Mesendoderm (in vitro differentiated cells): Measurements from ENCODE around the gene AVL9.
"Not testable (repeated sequence)": the region's sequence is repeated elsewhere in the genome, so short reads cannot be mapped to it uniquely, and the experiment has no call there.

Source experiments
- DNase-seq: peaks from one replicate; pipeline ENCODE4 v3.0.0; 2013
- H2AK5ac ChIP-seq: 2 replicates; pipeline ENCODE4 v1.6.1; 2013; ENCODE audit warnings: low read length, inconsistent platforms
- H2BK120ac ChIP-seq: 2 replicates; pipeline ENCODE4 v1.6.1; 2013; ENCODE audit warnings: low read depth, mild to moderate bottlenecking, low read length, moderate library complexity, mixed read lengths
- H2BK15ac ChIP-seq: replicated peaks from 2 replicates; pipeline ENCODE4 v1.6.1; 2013; ENCODE audit warnings: low read depth, mild to moderate bottlenecking, moderate library complexity
- H2BK5ac ChIP-seq: 2 replicates; pipeline ENCODE4 v1.6.1; 2013; ENCODE audit warnings: low read length, inconsistent platforms
- H3K18ac ChIP-seq: 2 replicates; pipeline ENCODE4 v1.6.1; 2013; ENCODE audit warnings: mild to moderate bottlenecking, low read length, mixed read lengths
- H3K23ac ChIP-seq: one replicate; pipeline ENCODE4 v1.6.1; 2013; ENCODE audit warnings: low read length
- H3K27ac ChIP-seq: 2 replicates; pipeline ENCODE4 v1.5.1; 2013; ENCODE audit warnings: low read depth, mild to moderate bottlenecking, inconsistent platforms, low read length, moderate library complexity
- H3K27me3 ChIP-seq: 2 replicates; pipeline ENCODE4 v1.6.1; 2013; ENCODE audit warnings: low read length, control low read depth, mild to moderate bottlenecking, inconsistent platforms; ENCODE audit not compliant: insufficient read depth, poor library complexity
- H3K36me3 ChIP-seq: 2 replicates; pipeline ENCODE4 v1.6.1; 2013; ENCODE audit warnings: low read length, inconsistent platforms; ENCODE audit not compliant: control insufficient read depth, insufficient read depth
- H3K4ac ChIP-seq: one replicate; pipeline ENCODE4 v1.6.1; 2013; ENCODE audit warnings: low read depth, mild to moderate bottlenecking, low read length, moderate library complexity
- H3K4me1 ChIP-seq: 2 replicates; pipeline ENCODE4 v1.6.1; 2013; ENCODE audit warnings: low read depth, low read length, inconsistent platforms; ENCODE audit not compliant: control insufficient read depth
- H3K4me2 ChIP-seq: 2 replicates; pipeline ENCODE4 v1.6.1; 2013; ENCODE audit warnings: low read length
- H3K4me3 ChIP-seq: 2 replicates; pipeline ENCODE4 v1.5.1; 2013; ENCODE audit warnings: mild to moderate bottlenecking, low read length
- H3K56ac ChIP-seq: one replicate; pipeline ENCODE4 v1.6.1; 2013; ENCODE audit warnings: low read length
- H3K79me1 ChIP-seq: 2 replicates; pipeline ENCODE4 v1.6.1; 2013; ENCODE audit warnings: low read length, inconsistent platforms
- H3K79me2 ChIP-seq: 2 replicates; pipeline ENCODE4 v1.6.1; 2013; ENCODE audit warnings: mild to moderate bottlenecking, low read length; ENCODE audit not compliant: control insufficient read depth, insufficient read depth
- H3K9ac ChIP-seq: 2 replicates; pipeline ENCODE4 v1.6.1; 2013; ENCODE audit warnings: low read length, inconsistent platforms
- H4K5ac ChIP-seq: one replicate; pipeline ENCODE4 v1.6.1; 2013; ENCODE audit warnings: low read length
- H4K8ac ChIP-seq: one replicate; pipeline ENCODE4 v1.6.1; 2013; ENCODE audit warnings: low read depth, mild to moderate bottlenecking, control low read depth, low read length, moderate library complexity
- WGBS: extraction: QIAGEN DNeasy Blood & Tissue Kit; methylation state at CpG from one replicate; pipeline ENCODE4 v1.1.7; 2013; ENCODE audit warnings: low lambda C conversion rate, missing lambda C conversion rate; ENCODE audit not compliant: insufficient coverage; ENCODE audit errors: extremely low coverage; 5-methylcytosine and 5-hydroxymethylcytosine counted together

Gene AVL9

DNA sequence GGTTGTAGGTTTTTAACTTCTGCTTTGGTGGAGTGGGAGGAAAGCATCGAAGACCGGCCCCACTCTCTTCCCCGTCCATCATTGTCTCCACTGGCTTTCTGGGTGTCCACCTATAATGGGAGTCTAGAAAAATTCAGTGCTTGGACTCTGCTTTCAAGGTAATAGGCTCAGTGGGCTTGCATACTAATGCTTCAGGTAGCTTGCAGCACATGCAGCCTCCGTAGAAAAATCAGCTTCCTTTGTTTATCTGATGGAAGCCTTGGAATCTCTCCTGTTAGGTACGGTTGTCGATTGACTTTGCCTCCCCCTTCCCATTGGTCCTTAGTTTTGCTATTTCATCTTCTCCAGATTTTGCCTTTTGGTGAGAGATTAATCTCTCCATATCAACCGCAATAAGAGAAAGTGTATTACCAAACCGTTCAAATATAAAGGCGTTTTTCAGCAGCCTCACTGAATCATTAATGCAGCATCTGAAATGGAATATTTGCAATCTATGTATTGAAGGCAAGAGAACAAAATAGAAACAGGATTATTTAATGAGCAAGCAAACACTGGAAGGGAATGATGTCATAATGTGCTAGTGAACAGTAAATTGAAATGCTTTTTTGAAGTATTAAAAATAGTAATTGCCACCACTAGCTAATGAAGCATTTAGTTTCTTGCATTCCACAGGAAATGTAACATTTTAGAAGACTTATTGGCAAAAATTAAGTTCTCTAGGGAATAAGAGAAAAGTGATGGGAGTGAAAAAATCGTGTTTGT lies 944 bp downstream of the AVL9 start:
- H3K4me1 ChIP-seq, result peaks cover 2% of the 10 kb centered on the region
- peaks cover 24% of the 10 kb centered on the region for H3K79me2 ChIP-seq
- peak overlapping the region; percentile 91 for H3K56ac ChIP-seq
- 100% methylated on average over 1 of the region's 10 CpGs for WGBS
- H3K36me3 ChIP-seq, result no peaks in the 10 kb centered on the region
- peak overlapping the region; percentile 90 for H3K4ac ChIP-seq
- H4K5ac ChIP-seq, result no peak overlapping the region
- peaks cover 4% of the 10 kb centered on the region for H3K79me1 ChIP-seq
- H2AK5ac ChIP-seq, result no peak overlapping the region
- H2BK120ac ChIP-seq, result peak overlapping the region; percentile 89
- peak overlapping the region; percentile 82 for H3K9ac ChIP-seq
- H3K23ac ChIP-seq, result no peak overlapping the region
- peak overlapping the region; percentile 74 for H2BK15ac ChIP-seq
- no peaks in the 10 kb centered on the region for H3K27me3 ChIP-seq
- peak overlapping the region; percentile 76 for H4K8ac ChIP-seq
- H2BK5ac ChIP-seq, result no peak overlapping the region
- H3K4me2 ChIP-seq, result peak overlapping the region; percentile 47
- no peak for DNase-seq
- peak overlapping the region; percentile 70 for H3K4me3 ChIP-seq
- H3K27ac ChIP-seq, result peak overlapping the region; percentile 98
- peak overlapping the region; percentile 99 for H3K18ac ChIP-seq

DNA sequence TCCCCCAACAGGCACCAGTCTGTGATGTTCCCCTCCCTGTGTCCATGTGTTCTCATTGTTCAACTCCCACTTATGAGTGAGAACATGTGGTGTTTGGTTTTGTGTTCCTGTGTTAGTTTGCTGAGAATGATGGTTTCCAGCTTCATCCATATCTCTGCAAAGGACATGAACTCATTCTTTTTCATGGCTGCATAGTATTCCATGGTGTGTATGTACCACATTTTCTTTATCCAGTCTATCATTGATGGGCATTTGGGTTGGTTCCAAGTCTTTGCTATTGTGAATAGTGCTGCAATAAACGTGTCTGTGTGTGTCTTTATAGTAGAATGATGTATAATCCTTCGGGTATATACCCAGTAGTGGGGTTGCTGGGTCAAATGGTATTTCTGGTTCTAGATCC lies 4.5 kb downstream of the AVL9 start:
- not testable (repeated sequence) for H4K8ac ChIP-seq, H3K27ac ChIP-seq, H3K4ac ChIP-seq, H4K5ac ChIP-seq, H2BK15ac ChIP-seq, H3K9ac ChIP-seq, H2BK5ac ChIP-seq, H3K79me1 ChIP-seq, H2AK5ac ChIP-seq, H3K4me1 ChIP-seq, H3K4me2 ChIP-seq, DNase-seq, H3K23ac ChIP-seq, H3K18ac ChIP-seq, H2BK120ac ChIP-seq, H3K36me3 ChIP-seq, H3K27me3 ChIP-seq, H3K4me3 ChIP-seq, H3K56ac ChIP-seq
- no CpG with 5 or more reads among the region's 2 CpGs for WGBS
- peaks cover 44% of the 10 kb centered on the region for H3K79me2 ChIP-seq

DNA sequence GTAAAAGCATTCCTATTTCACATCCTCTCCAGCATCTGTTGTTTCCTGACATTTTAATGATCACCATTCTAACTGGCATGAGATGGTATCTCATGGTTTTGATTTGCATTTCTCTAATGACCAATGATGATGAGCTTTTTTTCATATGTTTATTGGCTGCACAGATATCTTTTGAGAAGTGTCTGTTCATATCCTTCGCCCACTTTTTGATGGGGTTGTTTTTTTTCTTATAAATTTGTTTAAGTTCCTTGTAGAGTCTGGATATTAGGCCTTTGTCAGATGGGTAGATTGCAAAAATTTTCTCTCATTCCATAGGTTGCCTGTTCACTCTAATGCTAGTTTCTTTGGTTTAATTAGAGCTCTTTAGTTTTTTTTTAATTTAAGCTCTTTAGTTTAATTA lies 4.9 kb downstream of the AVL9 start:
- not testable (repeated sequence) for H3K4me3 ChIP-seq

DNA sequence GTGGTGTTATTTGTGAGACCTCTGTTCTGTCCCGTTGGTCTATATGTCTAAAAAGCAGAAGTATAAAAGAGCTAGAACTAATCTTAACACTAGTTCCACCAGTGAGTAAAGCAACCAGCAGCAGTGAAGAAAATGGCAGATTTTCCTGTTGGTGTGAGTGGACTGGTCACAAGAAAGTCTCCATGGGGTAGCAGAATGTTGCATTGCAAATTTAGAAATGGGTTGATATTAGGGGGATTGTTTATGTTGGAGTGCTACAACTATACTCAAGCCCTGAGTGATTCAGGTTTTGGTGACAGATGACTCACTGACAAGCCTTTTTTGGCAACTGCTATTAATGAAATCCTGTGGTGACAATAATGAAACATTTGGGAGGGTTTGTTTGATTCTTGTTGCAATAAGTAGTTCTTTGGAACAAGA lies 5.6 kb downstream of the AVL9 start:
- Histone ChIP-seq H3K4me2 (no peak overlapping the region), H3K9ac (no peak overlapping the region), H3K4ac (no peak overlapping the region), H4K8ac (no peak overlapping the region), H3K56ac (no peak overlapping the region), H3K4me1 (peaks cover 2% of the 10 kb centered on the region), H2BK120ac (no peak overlapping the region), H4K5ac (no peak overlapping the region), H3K79me2 (peaks cover 44% of the 10 kb centered on the region), H3K36me3 (no peaks in the 10 kb centered on the region), H3K27ac (no peak overlapping the region), H3K27me3 (no peaks in the 10 kb centered on the region), H2BK15ac (no peak overlapping the region), H3K23ac (no peak overlapping the region), H3K4me3 (no peak overlapping the region), H2BK5ac (no peak overlapping the region), H3K18ac (no peak overlapping the region), H2AK5ac (no peak overlapping the region), H3K79me1 (peaks cover 7% of the 10 kb centered on the region)
- no CpG with 5 or more reads among the region's 1 CpG for WGBS
- no peak for DNase-seq

More for the DNA sequence above, 4.9 kb downstream of the AVL9 start:
- H3K4me2 ChIP-seq, H2BK15ac ChIP-seq, H4K8ac ChIP-seq, H3K9ac ChIP-seq, H2BK120ac ChIP-seq, H2AK5ac ChIP-seq, H3K4me1 ChIP-seq, H3K56ac ChIP-seq, H3K36me3 ChIP-seq, DNase-seq, H3K23ac ChIP-seq, H3K18ac ChIP-seq, H3K27me3 ChIP-seq, H2BK5ac ChIP-seq, H4K5ac ChIP-seq, H3K27ac ChIP-seq, H3K79me1 ChIP-seq, H3K4ac ChIP-seq: not testable (repeated sequence)
- H3K79me2 ChIP-seq, result peaks cover 44% of the 10 kb centered on the region
- no CpG with 5 or more reads among the region's 1 CpG for WGBS

DNA sequence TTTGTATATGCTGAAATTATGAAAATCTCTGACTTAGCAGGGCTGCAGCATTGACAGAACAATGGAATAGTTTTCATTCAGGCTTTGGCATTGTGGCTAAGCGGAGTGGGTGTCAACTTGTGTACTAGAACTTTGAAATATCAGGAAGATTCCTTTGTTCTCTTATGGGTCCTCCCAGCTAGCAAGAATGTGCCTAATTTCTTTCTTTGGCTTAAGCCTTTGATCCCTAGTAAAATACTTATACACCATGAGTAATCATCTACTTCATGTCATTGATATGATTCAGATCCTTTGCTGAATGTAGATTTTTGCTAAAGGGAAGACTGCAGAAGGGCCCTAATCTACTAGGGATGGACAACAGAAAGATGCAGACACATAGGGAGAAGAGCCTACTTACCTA lies 6.2 kb downstream of the AVL9 start:
- Histone ChIP-seq H3K79me1 (peaks cover 7% of the 10 kb centered on the region), H4K5ac (no peak overlapping the region), H3K36me3 (no peaks in the 10 kb centered on the region), H2BK120ac (no peak overlapping the region), H3K4me1 (peaks cover 2% of the 10 kb centered on the region), H2AK5ac (no peak overlapping the region), H3K56ac (no peak overlapping the region), H3K27me3 (no peaks in the 10 kb centered on the region), H3K4me3 (no peak overlapping the region), H2BK5ac (no peak overlapping the region), H3K23ac (no peak overlapping the region), H3K18ac (no peak overlapping the region), H4K8ac (no peak overlapping the region), H2BK15ac (no peak overlapping the region), H3K79me2 (peaks cover 46% of the 10 kb centered on the region), H3K27ac (no peak overlapping the region), H3K4ac (no peak overlapping the region), H3K9ac (no peak overlapping the region), H3K4me2 (no peak overlapping the region)
- no CpG with 5 or more reads among the region's 1 CpG for WGBS
- DNase-seq, result no peak

DNA sequence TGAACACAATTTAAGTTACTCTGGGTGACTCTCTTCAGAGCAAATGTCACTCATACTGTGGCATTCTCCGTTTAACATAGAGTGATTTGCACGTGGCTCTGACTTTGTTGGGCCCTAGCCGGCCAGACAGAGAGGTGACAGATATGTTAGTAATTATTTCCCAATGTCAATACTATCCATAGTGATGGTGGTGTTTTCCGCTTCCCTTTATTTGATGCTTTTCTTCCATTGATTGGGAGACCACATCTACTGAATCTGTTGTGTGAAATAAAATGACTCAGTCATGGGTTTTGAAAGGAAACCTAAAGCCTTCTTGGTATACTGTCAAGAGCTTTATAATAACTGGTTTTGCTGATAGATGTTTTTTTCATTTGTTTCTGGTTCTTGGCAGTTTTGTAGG lies 7.4 kb downstream of the AVL9 start:
- Histone ChIP-seq H3K4me1 (peaks cover 2% of the 10 kb centered on the region), H3K56ac (no peak overlapping the region), H3K79me1 (peaks cover 5% of the 10 kb centered on the region), H4K8ac (no peak overlapping the region), H4K5ac (no peak overlapping the region), H3K18ac (no peak overlapping the region), H2BK15ac (no peak overlapping the region), H3K36me3 (no peaks in the 10 kb centered on the region), H3K27ac (no peak overlapping the region), H3K4ac (no peak overlapping the region), H3K79me2 (peaks cover 42% of the 10 kb centered on the region), H3K4me2 (no peak overlapping the region), H2BK120ac (no peak overlapping the region), H3K23ac (no peak overlapping the region), H2AK5ac (no peak overlapping the region), H2BK5ac (no peak overlapping the region), H3K9ac (no peak overlapping the region), H3K4me3 (no peak overlapping the region), H3K27me3 (no peaks in the 10 kb centered on the region)
- DNase-seq, result no peak
- WGBS, result no CpG with 5 or more reads among the region's 4 CpGs
